SKM-1 (cell line): ENCODE data around the gene PSME3IP1.

Experiments
- DNase-seq: peaks from one replicate; lab custom pipeline; 2025; ENCODE audit not compliant: unreplicated experiment; lab: John Stamatoyannopoulos, UW

The PSME3IP1 gene

GRCh38 chr16:57145046-57146021 lies 40.5 kb downstream of the PSME3IP1 start:
- DNase-seq, result no peak

GRCh38 chr16:57144027-57144426 lies 41.8 kb downstream of the PSME3IP1 start:
- no peak for DNase-seq

GRCh38 chr16:57143149-57143921 lies 42.5 kb downstream of the PSME3IP1 start:
- DNase-seq, result no peak

GRCh38 chr16:57141822-57142631 lies 43.8 kb downstream of the PSME3IP1 start:
- DNase-seq, result no peak

- no peak for DNase-seq
These were observed 44.7 kb downstream of the PSME3IP1 start for GRCh38 chr16:57140931-57141668.

- no peak for DNase-seq
These were observed 47.4 kb downstream of the PSME3IP1 start for GRCh38 chr16:57138281-57138935.

- DNase-seq, result no peak
These were observed 48.1 kb downstream of the PSME3IP1 start for GRCh38 chr16:57137566-57138273.

- no peak for DNase-seq
These were observed 48.8 kb downstream of the PSME3IP1 start for GRCh38 chr16:57137043-57137442.

GRCh38 chr16:57134982-57135381 lies 50.9 kb downstream of the PSME3IP1 start:
- DNase-seq, result no peak

- no peak for DNase-seq
These were observed 52.0 kb downstream of the PSME3IP1 start for GRCh38 chr16:57133886-57134285.

- DNase-seq, result no peak
These were observed 52.8 kb downstream of the PSME3IP1 start for GRCh38 chr16:57133031-57133430.

- no peak for DNase-seq
These were observed 53.4 kb downstream of the PSME3IP1 start for GRCh38 chr16:57132470-57132869.

GRCh38 chr16:57131351-57131970 lies 54.4 kb downstream of the PSME3IP1 start:
- no peak for DNase-seq

GRCh38 chr16:57130950-57131321 lies 54.9 kb downstream of the PSME3IP1 start:
- no peak for DNase-seq

- DNase-seq, result no peak
These were observed 57.0 kb downstream of the PSME3IP1 start for GRCh38 chr16:57128771-57129389.

- no peak for DNase-seq
These were observed 58.0 kb downstream of the PSME3IP1 start for GRCh38 chr16:57127836-57128235.

GRCh38 chr16:57127037-57127763 lies 58.6 kb downstream of the PSME3IP1 start:
- no peak for DNase-seq

- DNase-seq, result no peak
These were observed 59.4 kb downstream of the PSME3IP1 start for GRCh38 chr16:57126411-57126810.
